WERI-Rb-1 (cell line): ENCODE measurements around the gene PTPRA.
"Not testable (repeated sequence)": the region's sequence is repeated elsewhere in the genome, so short reads cannot be mapped to it uniquely, and the experiment has no call there.

Experiments used
- DNase-seq: peaks from one replicate; pipeline ENCODE4 v3.0.0-alpha.2; 2020
- H3K27ac ChIP-seq: fragments of 250-450 bp; sonication (Bioruptor Pico); 2 replicates; pipeline ENCODE4 v1.5.1; 2020; ENCODE audit warnings: mild to moderate bottlenecking, moderate library complexity
- H3K27me3 ChIP-seq: fragments of 250-450 bp; sonication (Bioruptor Pico); 2 replicates; pipeline ENCODE4 v1.5.1; 2021; ENCODE audit warnings: mild to moderate bottlenecking, low read depth, moderate library complexity; ENCODE audit not compliant: insufficient read depth, severe bottlenecking
- H3K36me3 ChIP-seq: fragments of 250-450 bp; sonication (Bioruptor Pico); 2 replicates; pipeline ENCODE4 v1.5.1; 2020; ENCODE audit warnings: mild to moderate bottlenecking, moderate library complexity
- H3K4me3 ChIP-seq: 2 replicates; pipeline ENCODE4 v1.5.1; 2011; ENCODE audit warnings: low read depth, mild to moderate bottlenecking, control low read depth, low read length
- H3K9me3 ChIP-seq: fragments of 250-450 bp; sonication (Bioruptor Pico); 2 replicates; pipeline ENCODE4 v1.5.1; 2021; ENCODE audit warnings: mild to moderate bottlenecking, moderate library complexity; ENCODE audit not compliant: severe bottlenecking
- TF ChIP-seq, protein P1 (sequence below): IDR thresholded peaks from 2 replicates; pipeline ENCODE4 v1.5.1; 2011; ENCODE audit warnings: low read depth, mild to moderate bottlenecking, control low read depth, inconsistent platforms, low read length

Gene PTPRA

DNA sequence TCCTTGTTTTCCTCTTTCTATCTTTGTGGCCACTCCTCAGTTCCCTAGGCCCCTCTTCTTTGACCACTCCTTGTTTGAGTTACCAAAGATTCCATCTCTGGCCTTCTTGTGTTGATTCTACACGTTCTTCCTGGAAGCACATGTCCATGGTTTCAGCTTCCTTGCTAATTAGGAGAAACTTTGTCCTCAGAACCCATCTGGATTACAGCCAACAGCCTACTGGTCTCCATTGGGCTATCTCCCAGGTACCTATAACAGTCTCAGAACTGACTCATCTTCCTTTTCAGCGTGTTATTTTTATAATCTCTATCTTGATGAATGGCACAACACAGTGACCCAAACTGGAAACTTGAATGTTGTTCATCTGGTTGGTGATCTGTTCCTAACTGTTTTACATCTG lies 17.5 kb downstream of the PTPRA start:
- no peaks in the 10 kb centered on the region for H3K27me3 ChIP-seq
- no peak overlapping the region for H3K4me3 ChIP-seq
- H3K9me3 ChIP-seq: peaks cover 3% of the 10 kb centered on the region
- no peak overlapping the region for H3K27ac ChIP-seq
- DNase-seq: no peak
- no peaks in the 10 kb centered on the region for H3K36me3 ChIP-seq
- TF ChIP-seq, protein P1, sequence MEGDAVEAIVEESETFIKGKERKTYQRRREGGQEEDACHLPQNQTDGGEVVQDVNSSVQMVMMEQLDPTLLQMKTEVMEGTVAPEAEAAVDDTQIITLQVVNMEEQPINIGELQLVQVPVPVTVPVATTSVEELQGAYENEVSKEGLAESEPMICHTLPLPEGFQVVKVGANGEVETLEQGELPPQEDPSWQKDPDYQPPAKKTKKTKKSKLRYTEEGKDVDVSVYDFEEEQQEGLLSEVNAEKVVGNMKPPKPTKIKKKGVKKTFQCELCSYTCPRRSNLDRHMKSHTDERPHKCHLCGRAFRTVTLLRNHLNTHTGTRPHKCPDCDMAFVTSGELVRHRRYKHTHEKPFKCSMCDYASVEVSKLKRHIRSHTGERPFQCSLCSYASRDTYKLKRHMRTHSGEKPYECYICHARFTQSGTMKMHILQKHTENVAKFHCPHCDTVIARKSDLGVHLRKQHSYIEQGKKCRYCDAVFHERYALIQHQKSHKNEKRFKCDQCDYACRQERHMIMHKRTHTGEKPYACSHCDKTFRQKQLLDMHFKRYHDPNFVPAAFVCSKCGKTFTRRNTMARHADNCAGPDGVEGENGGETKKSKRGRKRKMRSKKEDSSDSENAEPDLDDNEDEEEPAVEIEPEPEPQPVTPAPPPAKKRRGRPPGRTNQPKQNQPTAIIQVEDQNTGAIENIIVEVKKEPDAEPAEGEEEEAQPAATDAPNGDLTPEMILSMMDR: no peak

DNA sequence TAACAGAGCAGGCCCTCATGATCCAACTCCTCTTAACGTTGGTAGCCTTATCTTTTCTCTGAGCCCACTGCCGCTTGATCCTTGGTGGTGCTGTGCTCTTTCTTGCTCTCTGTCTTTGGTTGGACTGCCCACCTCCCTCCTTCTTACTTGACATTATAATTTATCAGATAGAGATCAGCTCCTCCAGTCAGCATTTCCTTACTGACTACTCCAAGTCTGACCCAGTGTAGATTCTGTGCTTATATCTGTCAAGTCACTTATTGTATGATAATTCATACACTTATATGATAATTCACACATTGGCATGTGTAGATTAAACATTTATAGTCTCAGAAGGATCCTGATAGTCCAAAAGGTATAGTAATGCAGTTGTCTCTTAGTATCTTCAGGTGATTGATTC lies 18.1 kb downstream of the PTPRA start:
- Histone ChIP-seq H3K4me3 (no peak overlapping the region), H3K9me3 (peaks cover 3% of the 10 kb centered on the region), H3K27me3 (no peaks in the 10 kb centered on the region), H3K36me3 (no peaks in the 10 kb centered on the region), H3K27ac (no peak overlapping the region)
- DNase-seq: no peak
- TF ChIP-seq, protein P1: no peak

DNA sequence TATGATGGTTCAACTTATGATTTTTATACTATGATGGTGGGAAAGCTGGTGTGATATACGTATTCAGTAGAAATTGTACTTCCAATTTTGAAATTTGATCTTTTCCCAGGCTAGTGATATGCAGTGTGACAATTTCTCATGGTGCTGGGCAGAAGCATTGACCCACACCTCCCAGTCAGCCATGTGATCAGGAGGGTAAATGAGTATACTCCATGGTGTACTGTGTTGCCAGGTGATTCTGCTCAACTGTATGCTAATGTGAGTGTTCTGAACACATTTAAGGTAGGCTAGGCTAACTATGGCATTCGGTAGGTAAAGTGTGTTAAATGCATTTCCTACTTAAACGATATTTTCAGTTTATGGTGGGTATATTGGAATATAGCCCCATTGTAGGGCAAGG lies 19.1 kb downstream of the PTPRA start:
- peaks cover 3% of the 10 kb centered on the region for H3K9me3 ChIP-seq
- no peaks in the 10 kb centered on the region for H3K27me3 ChIP-seq
- DNase-seq: no peak
- TF ChIP-seq, protein P1: no peak
- no peak overlapping the region for H3K27ac ChIP-seq
- no peaks in the 10 kb centered on the region for H3K36me3 ChIP-seq
- H3K4me3 ChIP-seq: no peak overlapping the region

DNA sequence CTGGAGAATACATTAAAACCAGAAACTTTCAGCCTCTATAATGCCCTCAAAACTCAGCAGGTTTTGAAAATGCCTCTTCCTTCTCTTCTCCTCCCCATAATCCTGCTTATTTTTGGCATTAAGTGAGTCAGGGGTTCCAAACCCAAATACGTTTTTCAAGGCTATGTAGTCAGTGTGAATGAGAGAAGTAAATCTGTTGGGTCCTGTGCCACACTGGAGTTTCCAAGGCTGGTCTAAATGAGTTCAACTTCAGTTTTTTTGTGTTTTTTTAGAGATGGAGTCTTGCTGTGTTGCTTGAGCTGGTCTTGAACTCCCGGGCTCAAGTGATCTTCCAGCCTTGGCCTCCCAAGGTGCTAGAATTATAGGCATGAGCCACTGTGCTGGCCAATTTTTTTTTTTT lies 20.9 kb downstream of the PTPRA start:
- TF ChIP-seq, protein P1: no peak
- H3K27me3 ChIP-seq: no peaks in the 10 kb centered on the region
- DNase-seq: no peak
- H3K36me3 ChIP-seq: no peaks in the 10 kb centered on the region
- no peak overlapping the region for H3K4me3 ChIP-seq
- no peak overlapping the region for H3K27ac ChIP-seq
- H3K9me3 ChIP-seq: peaks cover 3% of the 10 kb centered on the region

DNA sequence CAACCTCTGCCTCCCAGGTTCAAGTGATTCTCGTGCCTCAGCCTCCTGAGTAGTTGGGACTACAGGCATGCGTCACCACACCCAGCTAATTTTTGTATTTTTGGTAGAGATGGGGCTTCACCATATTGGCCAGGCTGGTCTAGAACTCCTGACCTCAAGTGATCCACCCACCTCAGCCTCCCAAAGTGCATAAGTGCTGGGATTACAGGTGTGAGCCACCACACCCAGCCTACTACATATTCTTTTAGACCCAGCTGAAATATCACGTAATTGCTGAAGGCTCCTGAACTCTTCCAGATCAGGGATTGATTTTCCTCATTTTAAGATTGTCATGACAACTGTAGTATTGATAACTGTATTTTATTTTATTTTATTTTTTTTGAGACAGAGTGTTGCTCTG lies 21.9 kb downstream of the PTPRA start:
- not testable (repeated sequence) for H3K4me3 ChIP-seq, DNase-seq

DNA sequence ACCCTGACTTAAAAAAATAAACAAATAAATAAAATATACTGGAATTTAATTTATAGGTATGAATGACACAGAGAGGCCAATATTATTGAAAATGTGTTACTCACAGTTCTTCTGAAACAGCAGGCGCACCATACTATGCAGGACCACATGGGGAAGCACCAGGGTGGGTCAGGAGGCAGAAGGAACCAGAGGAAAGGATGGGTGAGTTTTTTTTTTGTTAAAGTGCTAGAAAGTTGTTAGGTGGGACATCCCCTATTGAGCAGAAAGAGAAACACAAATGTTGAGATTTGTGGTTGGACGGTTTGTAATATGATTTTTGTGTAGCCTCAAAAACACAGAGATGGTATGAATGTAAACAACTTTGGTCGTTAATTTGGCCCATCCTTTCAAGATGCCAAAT lies 26.0 kb downstream of the PTPRA start:
- Histone ChIP-seq H3K27me3 (no peaks in the 10 kb centered on the region), H3K36me3 (no peaks in the 10 kb centered on the region; the same call in 1 of the 2 replicates), H3K4me3 (no peak overlapping the region), H3K27ac (no peak overlapping the region), H3K9me3 (peaks cover 3% of the 10 kb centered on the region)
- TF ChIP-seq, protein P1: no peak
- DNase-seq: no peak

More for the DNA sequence above, 21.9 kb downstream of the PTPRA start:
- H3K36me3 ChIP-seq, H3K27me3 ChIP-seq, H3K9me3 ChIP-seq, H3K27ac ChIP-seq: not testable (repeated sequence)
